ENCODE data around the gene MLH1.

DNA sequence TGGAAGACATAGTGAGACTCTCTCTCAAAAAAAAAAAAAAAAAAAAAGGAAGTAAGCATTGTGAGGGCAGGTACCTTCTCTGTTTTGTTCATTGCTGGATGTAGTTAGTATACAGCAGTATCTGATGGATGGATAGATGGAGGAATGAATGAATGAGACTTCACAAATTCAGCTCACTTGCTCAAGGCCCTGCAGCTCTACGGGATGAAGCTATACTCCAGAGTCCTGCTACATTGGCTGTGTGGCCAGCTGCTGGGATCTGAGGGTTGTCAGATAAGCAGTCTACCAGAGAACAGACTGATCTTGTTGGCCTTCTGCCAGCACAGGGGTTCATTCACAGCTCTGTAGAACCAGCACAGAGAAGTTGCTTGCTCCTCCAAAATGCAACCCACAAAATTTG is 35.0 kb downstream of the MLH1 start:
- TF ChIP-seq, protein P1, sequence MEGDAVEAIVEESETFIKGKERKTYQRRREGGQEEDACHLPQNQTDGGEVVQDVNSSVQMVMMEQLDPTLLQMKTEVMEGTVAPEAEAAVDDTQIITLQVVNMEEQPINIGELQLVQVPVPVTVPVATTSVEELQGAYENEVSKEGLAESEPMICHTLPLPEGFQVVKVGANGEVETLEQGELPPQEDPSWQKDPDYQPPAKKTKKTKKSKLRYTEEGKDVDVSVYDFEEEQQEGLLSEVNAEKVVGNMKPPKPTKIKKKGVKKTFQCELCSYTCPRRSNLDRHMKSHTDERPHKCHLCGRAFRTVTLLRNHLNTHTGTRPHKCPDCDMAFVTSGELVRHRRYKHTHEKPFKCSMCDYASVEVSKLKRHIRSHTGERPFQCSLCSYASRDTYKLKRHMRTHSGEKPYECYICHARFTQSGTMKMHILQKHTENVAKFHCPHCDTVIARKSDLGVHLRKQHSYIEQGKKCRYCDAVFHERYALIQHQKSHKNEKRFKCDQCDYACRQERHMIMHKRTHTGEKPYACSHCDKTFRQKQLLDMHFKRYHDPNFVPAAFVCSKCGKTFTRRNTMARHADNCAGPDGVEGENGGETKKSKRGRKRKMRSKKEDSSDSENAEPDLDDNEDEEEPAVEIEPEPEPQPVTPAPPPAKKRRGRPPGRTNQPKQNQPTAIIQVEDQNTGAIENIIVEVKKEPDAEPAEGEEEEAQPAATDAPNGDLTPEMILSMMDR (IDR thresholded peaks at IDR 0.05) = no peak
- TF ChIP-seq POLR2A (IDR thresholded peaks at IDR 0.05) (no peak), POLR2AphosphoS5 (IDR thresholded peaks at IDR 0.05) (no peak)

All from transverse colon (tissue), 4 donors.